Ascending aorta (tissue), 2 donors: ENCODE measurements around the gene CLIC3. TPM values are rescaled to one million over a fixed set of nuclear protein-coding genes. Genes with fewer than 3 reads are reported as not detected.
A peak's percentile ranks its signal among the peaks of the same experiment; 100 is the strongest.

Experiments used
- DNase-seq, 2 donors: peaks; one replicate each; pipeline ENCODE4 v3.0.0-alpha.2; 2019; ENCODE audit warnings: low spot score in 2 of 2
- H3K27ac ChIP-seq, 2 donors: fragments of 200-600 bp; sonication (generic); one replicate each; pipeline ENCODE4 v1.5.1; 2016 to 2017; ENCODE audit warnings: mild to moderate bottlenecking in 1 of 2
- H3K27me3 ChIP-seq: fragments of 200-600 bp; sonication (generic); one replicate; pipeline ENCODE4 v1.5.1; 2017
- H3K36me3 ChIP-seq, 2 donors: fragments of 200-600 bp; sonication (generic); one replicate each; pipeline ENCODE4 v1.5.1; 2016
- H3K4me1 ChIP-seq, 2 donors: fragments of 200-600 bp; sonication (generic); one replicate each; pipeline ENCODE4 v1.5.1; 2016 to 2017; ENCODE audit warnings: mild to moderate bottlenecking in 1 of 2
- H3K4me3 ChIP-seq, 2 donors: fragments of 200-600 bp; sonication (generic); one replicate each; pipeline ENCODE4 v1.5.1; 2016 to 2017; ENCODE audit warnings: mild to moderate bottlenecking in 1 of 2
- H3K9me3 ChIP-seq, 2 donors: fragments of 200-600 bp; sonication (generic); one replicate each; pipeline ENCODE4 v1.5.1; 2016
- CTCF ChIP-seq, 3 experiments: fragments of 200-600 bp in 2 of 3; fragments of 450-650 bp in 1 of 3; sonication (generic) in 2 of 3; IDR thresholded peaks; one replicate each; pipeline ENCODE4 v1.5.1; 2016 to 2019; ENCODE audit warnings: antibody characterized with exemption in 3 of 3, mild to moderate bottlenecking in 1 of 3, moderate library complexity in 1 of 3
- intact Hi-C: fragments of 100-400 bp; cut with DNase I; formaldehyde crosslinking; loops from one replicate; pipeline ENCODE4 v1.15.1; 2023
- total RNA-seq: library from RNA; depleted of rRNA; stranded (reverse); fragments of >200 nt; gene quantifications from one replicate; pipeline ENCODE4 v1.1.0, GENCODE V29; 2016

CLIC3 gene
- total RNA-seq, 1 donor from 2014 or later = 2.8 TPM

GRCh38 chr9:136952321-136952850 lies 44.0 kb downstream of the CLIC3 start:
- Histone ChIP-seq H3K9me3 (no peaks in the 10 kb centered on the region), H3K27me3 (no peaks in the 10 kb centered on the region), H3K27ac (no peak overlapping the region), H3K36me3 (no peaks in the 10 kb centered on the region), H3K4me1 (peaks cover 0 to 12% of the 10 kb centered on the region in 2 donors), H3K4me3 (no peak overlapping the region)
- TF ChIP-seq CTCF (IDR thresholded peaks at IDR 0.05) = no peak
- intact Hi-C loops = no loop called here
- DNase-seq = no peak

GRCh38 chr9:136951541-136952320 lies 44.6 kb downstream of the CLIC3 start, which contains the start of gene LCN12:
TSS of gene LCN12 (plus strand) at chr9:136952273. CDS start at chr9:136952328, 55 bp downstream.
- Histone ChIP-seq H3K9me3 (no peaks in the 10 kb centered on the region), H3K36me3 (no peaks in the 10 kb centered on the region), H3K27me3 (no peaks in the 10 kb centered on the region), H3K4me3 (no peak within 1 kb of the TSS), H3K4me1 (peaks cover 0 to 12% of the 10 kb centered on the region in 2 donors), H3K27ac (peak within 1 kb of the TSS; percentile 81 to 88)
- intact Hi-C loops = loop anchor here (2.0 kb wide), 1 partner anchor 161 kb away; the partner anchor contains the start of gene TMEM141
- TF ChIP-seq CTCF (IDR thresholded peaks at IDR 0.05) = no peak
- DNase-seq = no peak

- no peak for DNase-seq
- Histone ChIP-seq H3K27me3 (no peaks in the 10 kb centered on the region), H3K27ac (peak overlapping the region; percentile 81 to 88), H3K36me3 (no peaks in the 10 kb centered on the region), H3K4me3 (peak overlapping the region; percentile 62 to 83), H3K9me3 (no peaks in the 10 kb centered on the region), H3K4me1 (peaks cover 0 to 12% of the 10 kb centered on the region in 2 donors)
- intact Hi-C loops = loop anchor here (2.0 kb wide), 1 partner anchor 160 kb away; the partner anchor contains the start of gene TMEM141
- TF ChIP-seq CTCF (IDR thresholded peaks at IDR 0.05) = no peak
Measured at GRCh38 chr9:136950656-136951276, 45.6 kb downstream of the CLIC3 start.

GRCh38 chr9:136949817-136950655 lies 46.3 kb downstream of the CLIC3 start:
- Histone ChIP-seq H3K4me3 (peak overlapping the region; percentile 62 to 83), H3K27me3 (no peaks in the 10 kb centered on the region), H3K9me3 (no peaks in the 10 kb centered on the region), H3K27ac (peak overlapping the region; percentile 81 to 88), H3K4me1 (peaks cover 0 to 12% of the 10 kb centered on the region in 2 donors), H3K36me3 (no peaks in the 10 kb centered on the region)
- intact Hi-C loops = loop anchor here (2.0 kb wide), 2 partner anchors 79 to 159 kb away; partner anchors contain the start of genes ABCA2 and TMEM141
- TF ChIP-seq CTCF (IDR thresholded peaks at IDR 0.05) = peak in 2 of 3 experiments; percentile 10 to 25
- peak; percentile 88 to 96 for DNase-seq

GRCh38 chr9:136949239-136949816 lies 47.0 kb downstream of the CLIC3 start:
- Histone ChIP-seq H3K9me3 (no peaks in the 10 kb centered on the region), H3K27me3 (no peaks in the 10 kb centered on the region), H3K27ac (peak overlapping the region; percentile 81 to 88), H3K4me1 (peaks cover 0 to 12% of the 10 kb centered on the region in 2 donors), H3K4me3 (peak overlapping the region; percentile 62 to 83), H3K36me3 (no peaks in the 10 kb centered on the region)
- intact Hi-C loops = loop anchor here (2.0 kb wide), 1 partner anchor 79 kb away; the partner anchor contains the start of gene ABCA2
- TF ChIP-seq CTCF (IDR thresholded peaks at IDR 0.05) = no peak
- no peak for DNase-seq
